IMR-90 (cell line): ENCODE measurements around the gene GABPB2. TPM values are rescaled to one million over a fixed set of nuclear protein-coding genes. Genes with fewer than 3 reads are reported as not detected.

ENCODE experiments used
- ATAC-seq: fragments of 200-7000 bp; cut with Tn5 transposase; 2 replicates; pipeline ENCODE4 v1.9.1; 2020; ENCODE audit warnings: low read depth, mild to moderate bottlenecking, moderate library complexity
- BruUV-seq: library from RNA; stranded (reverse); fragments of 400-500 nt; replicated peaks from 2 replicates; lab custom pipeline; 2021; lab: Mats Ljungman, UMichigan
- CTCF ChIA-PET: fragments of 300-600 bp; formaldehyde crosslinking; extraction: SDS; loops from one replicate; lab custom pipeline; 2021; ENCODE audit warnings: antibody characterized with exemption; lab: Yijun Ruan, JAX
- POLR2A ChIA-PET: fragments of 300-600 bp; sonication (Branson Sonifier 250); formaldehyde crosslinking; loops from one replicate; lab custom pipeline; 2022; ENCODE audit warnings: antibody characterized with exemption; ENCODE audit not compliant: unreplicated experiment; lab: Charles Lee
- DNase-seq: peaks from one replicate; pipeline ENCODE4 v3.0.0; 2013
- H2AFZ ChIP-seq: replicated peaks from 2 replicates; pipeline ENCODE3; 2013; ENCODE audit warnings: low read length, mild to moderate bottlenecking; ENCODE audit not compliant: poor library complexity
- H2AK5ac ChIP-seq: 2 replicates; pipeline ENCODE4 v1.6.1; 2013; ENCODE audit warnings: low read depth, low read length, inconsistent platforms
- H2AK9ac ChIP-seq: replicated peaks from 2 replicates; pipeline ENCODE3; 2013; ENCODE audit warnings: mild to moderate bottlenecking, low read depth, low read length, moderate library complexity; ENCODE audit not compliant: poor library complexity
- H2BK120ac ChIP-seq: 2 replicates; pipeline ENCODE4 v1.6.1; 2013; ENCODE audit warnings: low read depth, low read length, inconsistent platforms
- H2BK15ac ChIP-seq: 3 replicates; pipeline ENCODE4 v1.6.1; 2013; ENCODE audit warnings: low read depth, low read length, inconsistent platforms
- H2BK20ac ChIP-seq: 2 replicates; pipeline ENCODE4 v1.6.1; 2013; ENCODE audit warnings: low read depth, mild to moderate bottlenecking, inconsistent platforms, low read length, moderate library complexity
- H2BK5ac ChIP-seq: 2 replicates; pipeline ENCODE4 v1.6.1; 2013; ENCODE audit warnings: mild to moderate bottlenecking, low read depth, low read length, inconsistent platforms; ENCODE audit not compliant: poor library complexity, severe bottlenecking
- H3K14ac ChIP-seq: replicated peaks from 2 replicates; pipeline ENCODE4 v1.6.1; 2013; ENCODE audit warnings: low read depth, low read length, inconsistent platforms
- H3K18ac ChIP-seq: 2 replicates; pipeline ENCODE4 v1.6.1; 2013; ENCODE audit warnings: low read depth, low read length, control low read depth
- H3K23ac ChIP-seq: 2 replicates; pipeline ENCODE4 v1.6.1; 2013; ENCODE audit warnings: low read depth, low read length, inconsistent platforms
- H3K27ac ChIP-seq: 2 replicates; pipeline ENCODE4 v1.5.1; 2013; ENCODE audit warnings: mild to moderate bottlenecking, control low read depth, low read length; ENCODE audit not compliant: insufficient read depth
- H3K27me3 ChIP-seq: 2 replicates; pipeline ENCODE4 v1.6.1; 2013; ENCODE audit warnings: low read length; ENCODE audit not compliant: control insufficient read depth, insufficient read depth
- H3K36me3 ChIP-seq: 2 replicates; pipeline ENCODE4 v1.6.1; 2013; ENCODE audit warnings: low read length, mixed read lengths; ENCODE audit not compliant: control insufficient read depth, insufficient read depth
- H3K4ac ChIP-seq: 2 replicates; pipeline ENCODE4 v1.6.1; 2013; ENCODE audit warnings: low read depth, low read length, inconsistent platforms
- H3K4me1 ChIP-seq: 2 replicates; pipeline ENCODE4 v1.6.1; 2013; ENCODE audit warnings: low read length, mixed read lengths; ENCODE audit not compliant: control insufficient read depth, insufficient read depth
- H3K4me2 ChIP-seq: 2 replicates; pipeline ENCODE4 v1.6.1; 2013; ENCODE audit warnings: low read depth, mild to moderate bottlenecking, control low read depth, low read length, moderate library complexity
- H3K4me3 ChIP-seq: 2 replicates; pipeline ENCODE4 v1.5.1; 2013; ENCODE audit warnings: low read depth, mild to moderate bottlenecking, control low read depth, low read length, moderate library complexity; ENCODE audit not compliant: insufficient read depth
- H3K56ac ChIP-seq: 2 replicates; pipeline ENCODE4 v1.6.1; 2013; ENCODE audit warnings: low read length, inconsistent platforms; ENCODE audit not compliant: insufficient read depth; ENCODE audit errors: extremely low read depth
- H3K79me1 ChIP-seq, 2 experiments: 2 replicates each; pipeline ENCODE4 v1.6.1; 2013; ENCODE audit warnings: low read length in 2 of 2, inconsistent platforms in 1 of 2, low read depth in 1 of 2
- H3K9ac ChIP-seq: 2 replicates; pipeline ENCODE4 v1.6.1; 2013; ENCODE audit warnings: low read depth, low read length, control low read depth
- H3K9me1 ChIP-seq: 2 replicates; pipeline ENCODE4 v1.6.1; 2013; ENCODE audit warnings: low read length, inconsistent platforms; ENCODE audit not compliant: insufficient read depth
- H3K9me3 ChIP-seq: 2 replicates; pipeline ENCODE4 v1.6.1; 2013; ENCODE audit warnings: low read length; ENCODE audit not compliant: control insufficient read depth, insufficient read depth
- H4K20me1 ChIP-seq: 2 replicates; pipeline ENCODE4 v1.6.1; 2013; ENCODE audit warnings: low read length, inconsistent platforms; ENCODE audit not compliant: insufficient read depth
- H4K5ac ChIP-seq: 2 replicates; pipeline ENCODE4 v1.6.1; 2013; ENCODE audit warnings: mild to moderate bottlenecking, low read depth, low read length, control low read depth
- H4K8ac ChIP-seq, 2 experiments: 2 replicates each; pipeline ENCODE4 v1.6.1; 2013; ENCODE audit warnings: low read depth in 2 of 2, low read length in 2 of 2, control low read depth in 1 of 2, inconsistent platforms in 1 of 2
- H4K91ac ChIP-seq: 2 replicates; pipeline ENCODE4 v1.6.1; 2013; ENCODE audit warnings: low read depth, low read length, inconsistent platforms; ENCODE audit not compliant: insufficient read depth
- CEBPB ChIP-seq: IDR thresholded peaks from 2 replicates; pipeline ENCODE4 v1.6.1; 2012; ENCODE audit warnings: low read depth, low read length, improper control_type of control experiment
- FOS ChIP-seq: fragments of 150-350 bp; IDR thresholded peaks from 2 replicates; pipeline ENCODE4 v1.6.1; 2016; ENCODE audit warnings: low read depth, low read length
- MAFK ChIP-seq: IDR thresholded peaks from 2 replicates; pipeline ENCODE4 v1.6.1; 2012; ENCODE audit warnings: low read depth, low read length, improper control_type of control experiment
- RFX5 ChIP-seq: IDR thresholded peaks from 2 replicates; pipeline ENCODE4 v1.8.0; 2012; ENCODE audit warnings: low read depth, mild to moderate bottlenecking, low read length, moderate library complexity
- WGBS, 2 experiments: methylation state at CpG; one replicate each; pipeline versions ENCODE4 v1.1.5 to v1.1.7; 2013; ENCODE audit warnings: missing lambda C conversion rate in 2 of 2; ENCODE audit not compliant: insufficient read length in 1 of 2; ENCODE audit errors: extremely low coverage in 2 of 2; 5-methylcytosine and 5-hydroxymethylcytosine counted together
- dilution Hi-C: fragments of 300-500 bp; cut with HindIII; formaldehyde crosslinking; loops from one replicate; pipeline ENCODE4 v1.14.3; 2018; ENCODE audit warnings: low sequenced_read_pairs; ENCODE audit not compliant: unreplicated experiment
- in situ Hi-C: fragments of 300-500 bp; cut with MboI; formaldehyde crosslinking; loops from 3 replicates; pipeline ENCODE4 v1.14.3; 2019; ENCODE audit warnings: low sequenced_read_pairs, inconsistent platforms, mixed read lengths
- intact Hi-C: fragments of 100-400 bp; cut with micrococcal nuclease; formaldehyde crosslinking; loops from 2 replicates; pipeline ENCODE4 v1.10.0; 2022
- polyA plus RNA-seq, 3 experiments: library from polyadenylated mRNA; depleted of rRNA; stranded (reverse); fragments of >200 nt; gene quantifications; 2 replicates each; pipeline ENCODE4 v1.2.3, GENCODE V29; 2012; ENCODE audit warnings: low replicate concordance in 1 of 3
- total RNA-seq: library from RNA; depleted of rRNA; stranded (reverse); fragments of >200 nt; gene quantifications from 2 replicates; pipeline ENCODE4 v1.2.3, GENCODE V29; 2012

Gene GABPB2
- total and polyA plus RNA-seq, 2 of the 4 experiments (the other 2 are of a cell fraction), result 7.5 to 12.9 TPM

DNA sequence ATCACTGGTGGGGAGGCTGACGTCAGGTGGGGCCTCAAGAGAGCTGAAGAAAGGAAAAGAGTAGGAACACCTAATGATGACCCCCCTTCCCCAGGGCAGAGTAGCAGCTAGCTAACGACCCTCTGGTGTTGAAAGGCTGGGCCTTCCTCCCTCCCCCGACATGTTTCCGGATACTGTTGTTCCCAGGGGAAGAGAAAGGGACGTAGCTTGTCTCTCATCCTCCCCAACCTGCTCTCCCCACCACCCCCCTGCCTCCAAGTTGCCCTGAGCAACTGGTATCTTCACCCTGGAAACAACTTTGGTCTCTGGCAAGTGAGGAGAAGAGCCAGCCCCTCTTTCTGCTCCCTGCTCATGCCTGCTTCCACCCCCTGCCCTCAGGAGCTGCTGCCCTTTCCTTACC lies 73.4 kb downstream of the GABPB2 start:
- ATAC-seq, result no peak
- no peak overlapping the region for H2BK20ac ChIP-seq
- no peak overlapping the region for H2AK9ac ChIP-seq
- intact Hi-C loops, result no loop called here
- H3K14ac ChIP-seq, result no peak overlapping the region
- H2BK120ac ChIP-seq, result no peak overlapping the region
- H3K36me3 ChIP-seq, result peaks cover 4% of the 10 kb centered on the region; the same call in 1 of the 2 replicates
- H3K9ac ChIP-seq, result no peak overlapping the region
- no peak overlapping the region for H4K5ac ChIP-seq
- H2BK15ac ChIP-seq, result no peak overlapping the region
- no peak overlapping the region for H2AK5ac ChIP-seq
- TF ChIP-seq CEBPB, result no peak
- no peak for TF ChIP-seq MAFK
- no peak for TF ChIP-seq RFX5
- TF ChIP-seq FOS, result no peak
- no peak overlapping the region for H3K56ac ChIP-seq
- H3K4me2 ChIP-seq, result no peak overlapping the region
- no peak overlapping the region for H3K4me3 ChIP-seq
- no peak overlapping the region for H3K18ac ChIP-seq
- H3K4ac ChIP-seq, result no peak overlapping the region
- H3K23ac ChIP-seq, result no peak overlapping the region
- peaks cover 5% of the 10 kb centered on the region; the same call in 1 of the 2 replicates for H4K20me1 ChIP-seq
- H4K91ac ChIP-seq, result no peak overlapping the region
- no CpG with 5 or more reads among the region's 5 CpGs for WGBS, 2 experiments
- dilution Hi-C loops, result no loop called here
- peaks cover 2% of the 10 kb centered on the region; the same call in 1 of the 2 replicates for H3K27me3 ChIP-seq
- no peak overlapping the region for H3K27ac ChIP-seq
- H3K4me1 ChIP-seq, result peaks cover 5% of the 10 kb centered on the region
- H3K9me3 ChIP-seq, result no peaks in the 10 kb centered on the region
- ChIA-PET POLR2A (no interaction called here), CTCF (interaction anchor here (1.1 kb wide), 1 partner anchor 41 kb away, joined by 3 read pairs; no protein-coding TSS in a partner anchor)
- peaks cover 4% of the 10 kb centered on the region; the same call in 1 of the 2 replicates for H3K9me1 ChIP-seq
- no peak overlapping the region for H4K8ac ChIP-seq
- in situ Hi-C loops, result no loop called here
- H2AFZ ChIP-seq, result no peak overlapping the region
- DNase-seq, result no peak
- H3K79me1 ChIP-seq, result peaks cover 0 to 6% of the 10 kb centered on the region in 2 experiments; a peak in 1 of 4 replicates
- no TSS peak for BruUV-seq
- H2BK5ac ChIP-seq, result no peak overlapping the region
